ENCODE measurements around the gene S1PR4.

The S1PR4 gene

DNA sequence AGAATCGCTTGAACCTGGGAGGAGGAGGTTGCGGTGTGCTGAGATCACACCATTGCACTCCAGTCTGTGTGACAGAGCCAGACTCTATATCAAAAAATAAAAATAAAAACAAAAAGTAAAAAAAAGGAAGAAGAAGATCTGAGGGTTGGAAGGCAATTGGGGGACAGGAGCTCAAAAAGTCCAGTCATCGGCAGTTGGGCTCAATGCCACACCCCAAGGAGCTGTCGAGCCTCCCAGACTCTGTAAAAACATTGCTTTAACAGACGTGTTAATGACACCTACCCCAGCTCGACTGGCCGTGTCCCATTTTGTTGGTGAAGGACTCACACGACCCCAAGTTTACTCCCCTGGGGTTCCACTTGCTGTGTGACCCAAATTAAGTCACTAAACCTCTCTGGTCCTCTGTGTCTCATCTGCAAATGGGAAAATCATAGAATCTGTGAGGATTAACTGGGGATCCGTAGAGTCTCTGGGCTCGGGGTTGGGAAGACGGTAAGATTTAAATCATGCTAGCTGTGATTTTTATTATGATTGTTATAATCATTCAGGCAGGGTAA lies 35.7 kb upstream of the S1PR4 start:
- Histone ChIP-seq H3K36me3 (ENCODE audit: insufficient read depth, low read length) (no peaks in the 10 kb centered on the region), H3K4me2 (ENCODE audit: low read length) (peak overlapping the region; percentile 73), H3K27me3 (ENCODE audit: control insufficient read depth, insufficient read depth, low read length) (no peaks in the 10 kb centered on the region), H3K4me3 (ENCODE audit: low read length) (no peak overlapping the region), H3K9ac (ENCODE audit: low read depth, low read length) (peak overlapping the region; percentile 80), H3K4me1 (ENCODE audit: control insufficient read depth, insufficient read depth, low read length) (peaks cover 20% of the 10 kb centered on the region), H3K9me3 (replicated peaks; ENCODE audit: low read length) (peaks cover 3% of the 10 kb centered on the region)

DNA sequence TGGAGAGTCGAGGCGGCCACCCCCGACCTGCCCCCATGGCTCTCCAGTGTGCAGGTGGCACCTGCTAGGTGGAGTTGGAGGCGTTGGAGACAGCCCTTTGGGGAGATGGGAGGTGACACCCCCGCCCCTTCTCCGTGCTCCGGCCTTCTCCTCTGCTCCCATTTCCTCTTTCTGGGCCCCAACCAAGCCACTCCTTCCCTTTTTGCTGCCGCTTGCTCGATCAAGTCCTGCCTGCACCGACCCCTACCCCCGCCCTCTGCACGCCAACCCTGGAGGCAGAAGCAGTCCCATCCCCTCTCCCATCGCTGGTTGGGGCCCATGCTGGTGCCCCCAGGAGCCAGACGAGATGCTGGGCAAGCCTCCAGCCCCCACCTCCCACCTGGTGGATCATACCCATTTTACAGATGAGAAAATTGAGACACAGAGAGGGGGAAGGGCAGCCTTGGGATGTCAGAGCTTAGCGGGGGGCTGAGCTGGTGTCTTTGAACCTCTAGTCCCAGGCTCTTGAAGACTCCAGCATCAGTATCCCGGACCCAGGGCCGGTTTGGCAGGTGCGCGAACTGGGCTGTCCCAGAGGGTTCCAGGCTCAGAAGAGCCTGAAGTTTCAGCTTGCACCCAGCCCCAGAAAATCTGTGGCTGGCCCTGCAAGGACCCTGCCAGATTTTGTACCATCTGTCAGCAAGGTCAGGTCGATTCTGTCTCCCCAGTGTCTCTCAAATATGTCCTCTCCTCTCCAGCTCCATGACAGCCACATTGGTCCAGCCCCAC lies 32.5 kb upstream of the S1PR4 start:
- no peak overlapping the region for H3K4me3 ChIP-seq (ENCODE audit: low read length)
- no peaks in the 10 kb centered on the region for H3K36me3 ChIP-seq (ENCODE audit: insufficient read depth, low read length)
- no peak overlapping the region for H3K4me2 ChIP-seq (ENCODE audit: low read length)
- no peaks in the 10 kb centered on the region for H3K9me3 ChIP-seq (replicated peaks; ENCODE audit: low read length)
- peaks cover 8% of the 10 kb centered on the region for H3K27me3 ChIP-seq (ENCODE audit: control insufficient read depth, insufficient read depth, low read length)
- no peak overlapping the region for H3K9ac ChIP-seq (ENCODE audit: low read depth, low read length)
- H3K4me1 ChIP-seq (ENCODE audit: control insufficient read depth, insufficient read depth, low read length) = peaks cover 18% of the 10 kb centered on the region

GRCh38 chr19:3146677-3147100 lies 31.9 kb upstream of the S1PR4 start:
- Histone ChIP-seq H3K9ac (ENCODE audit: low read depth, low read length) (no peak overlapping the region), H3K36me3 (ENCODE audit: insufficient read depth, low read length) (no peaks in the 10 kb centered on the region), H3K9me3 (replicated peaks; ENCODE audit: low read length) (no peaks in the 10 kb centered on the region), H3K27me3 (ENCODE audit: control insufficient read depth, insufficient read depth, low read length) (peaks cover 8% of the 10 kb centered on the region), H3K4me3 (ENCODE audit: low read length) (no peak overlapping the region), H3K4me2 (ENCODE audit: low read length) (no peak overlapping the region), H3K4me1 (ENCODE audit: control insufficient read depth, insufficient read depth, low read length) (peaks cover 12% of the 10 kb centered on the region)

DNA sequence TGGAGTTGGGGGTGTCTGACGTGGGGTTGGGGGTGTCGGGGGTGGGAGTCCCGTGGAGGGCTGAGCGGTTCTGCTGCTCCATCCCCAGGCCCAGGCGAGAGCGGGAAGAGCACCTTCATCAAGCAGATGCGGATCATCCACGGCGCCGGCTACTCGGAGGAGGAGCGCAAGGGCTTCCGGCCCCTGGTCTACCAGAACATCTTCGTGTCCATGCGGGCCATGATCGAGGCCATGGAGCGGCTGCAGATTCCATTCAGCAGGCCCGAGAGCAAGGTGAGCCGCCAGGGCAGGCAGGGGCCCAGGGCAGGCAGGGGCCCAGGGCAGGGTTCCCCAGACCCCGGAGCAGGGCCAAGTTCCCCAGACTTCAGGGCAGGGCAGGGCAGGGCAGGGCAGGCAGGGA lies 30.1 kb upstream of the S1PR4 start:
- Histone ChIP-seq H3K4me2 (ENCODE audit: low read length) (no peak overlapping the region), H3K27me3 (ENCODE audit: control insufficient read depth, insufficient read depth, low read length) (peaks cover 8% of the 10 kb centered on the region), H3K4me3 (ENCODE audit: low read length) (no peak overlapping the region), H3K9me3 (replicated peaks; ENCODE audit: low read length) (no peaks in the 10 kb centered on the region), H3K9ac (ENCODE audit: low read depth, low read length) (no peak overlapping the region), H3K4me1 (ENCODE audit: control insufficient read depth, insufficient read depth, low read length) (no peaks in the 10 kb centered on the region), H3K36me3 (ENCODE audit: insufficient read depth, low read length) (no peaks in the 10 kb centered on the region)

- no peak overlapping the region for H3K4me3 ChIP-seq (ENCODE audit: low read length)
- H3K4me2 ChIP-seq (ENCODE audit: low read length) = no peak overlapping the region
- no peaks in the 10 kb centered on the region for H3K9me3 ChIP-seq (replicated peaks; ENCODE audit: low read length)
- peaks cover 8% of the 10 kb centered on the region for H3K27me3 ChIP-seq (ENCODE audit: control insufficient read depth, insufficient read depth, low read length)
- no peaks in the 10 kb centered on the region for H3K36me3 ChIP-seq (ENCODE audit: insufficient read depth, low read length)
- no peak overlapping the region for H3K9ac ChIP-seq (ENCODE audit: low read depth, low read length)
- no peaks in the 10 kb centered on the region for H3K4me1 ChIP-seq (ENCODE audit: control insufficient read depth, insufficient read depth, low read length)
Measured at GRCh38 chr19:3149089-3149488, 29.5 kb upstream of the S1PR4 start.

GRCh38 chr19:3149526-3150505 lies 28.8 kb upstream of the S1PR4 start:
- no peak overlapping the region for H3K9ac ChIP-seq (ENCODE audit: low read depth, low read length)
- H3K4me3 ChIP-seq (ENCODE audit: low read length) = no peak overlapping the region
- no peak overlapping the region for H3K4me2 ChIP-seq (ENCODE audit: low read length)
- no peaks in the 10 kb centered on the region for H3K36me3 ChIP-seq (ENCODE audit: insufficient read depth, low read length)
- peaks cover 5% of the 10 kb centered on the region for H3K4me1 ChIP-seq (ENCODE audit: control insufficient read depth, insufficient read depth, low read length)
- peaks cover 8% of the 10 kb centered on the region for H3K27me3 ChIP-seq (ENCODE audit: control insufficient read depth, insufficient read depth, low read length)
- H3K9me3 ChIP-seq (replicated peaks; ENCODE audit: low read length) = no peaks in the 10 kb centered on the region

GRCh38 chr19:3150739-3151329 lies 27.7 kb upstream of the S1PR4 start:
- peaks cover 8% of the 10 kb centered on the region for H3K27me3 ChIP-seq (ENCODE audit: control insufficient read depth, insufficient read depth, low read length)
- peaks cover 12% of the 10 kb centered on the region for H3K4me1 ChIP-seq (ENCODE audit: control insufficient read depth, insufficient read depth, low read length)
- no peak overlapping the region for H3K4me2 ChIP-seq (ENCODE audit: low read length)
- H3K9ac ChIP-seq (ENCODE audit: low read depth, low read length) = no peak overlapping the region
- H3K9me3 ChIP-seq (replicated peaks; ENCODE audit: low read length) = no peaks in the 10 kb centered on the region
- H3K4me3 ChIP-seq (ENCODE audit: low read length) = no peak overlapping the region
- no peaks in the 10 kb centered on the region for H3K36me3 ChIP-seq (ENCODE audit: insufficient read depth, low read length)

DNA sequence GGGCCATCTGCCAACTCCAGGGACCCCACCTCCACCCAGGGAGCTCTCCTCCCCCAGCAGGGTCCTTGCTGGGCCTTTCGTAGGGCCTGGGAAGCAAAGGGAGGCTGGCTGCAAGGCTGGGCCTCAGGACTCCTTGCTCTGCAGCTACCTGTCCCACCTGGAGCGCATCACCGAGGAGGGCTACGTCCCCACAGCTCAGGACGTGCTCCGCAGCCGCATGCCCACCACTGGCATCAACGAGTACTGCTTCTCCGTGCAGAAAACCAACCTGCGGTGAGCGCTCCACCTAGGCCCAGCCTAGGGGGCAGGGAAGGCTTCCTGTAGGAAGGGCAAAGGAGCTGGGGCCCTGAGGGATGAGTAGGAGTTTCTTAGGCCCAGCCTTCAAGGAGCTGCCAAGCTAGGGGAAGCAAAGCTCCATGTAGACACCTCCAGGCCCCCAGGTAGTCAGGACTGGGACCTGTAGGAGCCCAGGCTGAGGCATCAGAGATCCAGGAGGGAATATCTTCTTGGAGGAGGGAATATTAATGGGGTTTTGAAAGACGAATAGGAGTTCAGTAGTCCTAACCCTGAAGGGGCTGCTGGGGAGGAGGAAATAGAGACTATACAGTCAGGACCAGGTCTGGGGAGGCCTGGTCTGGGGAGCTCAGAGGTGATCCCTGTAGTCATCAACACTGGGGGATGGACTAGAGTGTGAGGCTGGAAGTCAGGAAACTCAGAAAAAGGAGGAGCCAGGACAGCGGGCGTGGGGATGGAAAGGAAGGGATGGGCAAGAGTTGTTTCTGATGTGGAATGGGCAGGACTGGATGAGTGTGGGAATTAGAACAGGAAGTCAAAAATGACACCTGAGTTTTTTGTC lies 26.8 kb upstream of the S1PR4 start:
- Histone ChIP-seq H3K4me1 (ENCODE audit: control insufficient read depth, insufficient read depth, low read length) (peaks cover 12% of the 10 kb centered on the region), H3K4me2 (ENCODE audit: low read length) (no peak overlapping the region)

GRCh38 chr19:3152419-3152780 lies 26.2 kb upstream of the S1PR4 start:
- peaks cover 8% of the 10 kb centered on the region for H3K27me3 ChIP-seq (ENCODE audit: control insufficient read depth, insufficient read depth, low read length)
- H3K4me2 ChIP-seq (ENCODE audit: low read length) = no peak overlapping the region
- no peak overlapping the region for H3K4me3 ChIP-seq (ENCODE audit: low read length)
- H3K4me1 ChIP-seq (ENCODE audit: control insufficient read depth, insufficient read depth, low read length) = peaks cover 12% of the 10 kb centered on the region
- H3K9ac ChIP-seq (ENCODE audit: low read depth, low read length) = no peak overlapping the region
- H3K36me3 ChIP-seq (ENCODE audit: insufficient read depth, low read length) = no peaks in the 10 kb centered on the region
- no peaks in the 10 kb centered on the region for H3K9me3 ChIP-seq (replicated peaks; ENCODE audit: low read length)

More for the DNA sequence above, 26.8 kb upstream of the S1PR4 start:
- H3K27me3 ChIP-seq (ENCODE audit: control insufficient read depth, insufficient read depth, low read length) = peaks cover 8% of the 10 kb centered on the region
- H3K36me3 ChIP-seq (ENCODE audit: insufficient read depth, low read length) = no peaks in the 10 kb centered on the region
- H3K9ac ChIP-seq (ENCODE audit: low read depth, low read length) = no peak overlapping the region
- H3K9me3 ChIP-seq (replicated peaks; ENCODE audit: low read length) = no peaks in the 10 kb centered on the region
- H3K4me3 ChIP-seq (ENCODE audit: low read length) = no peak overlapping the region

DNA sequence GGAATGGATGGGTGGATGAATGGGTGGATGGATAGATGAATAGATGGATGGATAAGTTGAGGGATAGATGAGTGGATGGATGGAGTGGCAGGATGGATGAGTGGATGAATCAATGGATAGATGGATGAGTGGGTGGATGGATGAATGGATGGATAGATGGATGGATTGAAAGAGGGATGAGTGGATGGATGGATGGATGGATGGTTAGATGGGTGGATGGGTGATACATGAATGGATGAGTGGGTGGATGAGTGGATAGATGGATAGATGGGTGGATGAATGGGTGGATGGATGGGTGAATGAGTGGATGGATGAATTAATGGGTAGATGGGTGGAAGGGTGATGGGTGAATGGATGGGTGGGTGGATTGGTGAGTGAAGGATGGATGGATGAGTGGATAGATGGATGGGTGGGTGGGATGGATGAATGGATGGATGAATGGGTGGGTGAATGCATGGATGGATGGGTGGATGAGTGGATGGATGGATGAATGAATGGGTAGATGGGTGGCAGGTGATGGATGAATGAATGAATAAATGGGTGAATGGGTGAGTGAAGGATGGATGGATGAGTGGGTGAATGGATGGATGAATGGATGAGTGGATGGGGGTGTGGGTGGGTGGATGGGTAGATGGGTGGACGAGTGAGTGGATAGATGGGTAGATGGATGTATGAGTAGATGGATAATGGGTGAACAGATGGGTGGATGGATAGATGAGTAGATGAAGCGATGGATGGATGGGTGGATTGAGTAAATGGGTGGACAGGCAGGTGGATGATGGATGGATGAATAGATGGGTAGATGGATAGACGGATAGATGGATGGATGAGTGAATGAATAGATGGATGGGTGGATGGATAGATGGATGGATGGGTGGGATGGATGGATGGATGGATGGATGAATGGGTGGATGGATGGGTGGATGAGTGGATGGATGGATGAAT lies 25.0 kb upstream of the S1PR4 start:
- Histone ChIP-seq H3K36me3 (ENCODE audit: insufficient read depth, low read length) (no peaks in the 10 kb centered on the region), H3K9me3 (replicated peaks; ENCODE audit: low read length) (no peaks in the 10 kb centered on the region), H3K27me3 (ENCODE audit: control insufficient read depth, insufficient read depth, low read length) (peaks cover 8% of the 10 kb centered on the region), H3K4me2 (ENCODE audit: low read length) (no peak overlapping the region), H3K4me3 (ENCODE audit: low read length) (no peak overlapping the region), H3K9ac (ENCODE audit: low read depth, low read length) (no peak overlapping the region), H3K4me1 (ENCODE audit: control insufficient read depth, insufficient read depth, low read length) (peaks cover 12% of the 10 kb centered on the region)

Measured in skeletal muscle satellite cell (primary cell).